HEK293 (cell line): ENCODE measurements around the gene CLIC5.
"Not testable (repeated sequence)": the region's sequence is repeated elsewhere in the genome, so short reads cannot be mapped to it uniquely, and the experiment has no call there.

Experiments used
- CTCF ChIA-PET: fragments of 350-600 bp; formaldehyde crosslinking; extraction: SDS; loops from one replicate; lab custom pipeline; 2021; ENCODE audit warnings: antibody characterized with exemption; lab: Yijun Ruan, JAX
- POLR2A ChIA-PET: fragments of 300-600 bp; formaldehyde crosslinking; extraction: SDS; loops from one replicate; lab custom pipeline; 2020; ENCODE audit warnings: antibody characterized with exemption, inconsistent platforms; lab: Yijun Ruan, JAX
- H3K27ac ChIP-seq: fragments of 200-500 bp; sonication (Bioruptor generic); 2 replicates; pipeline ENCODE4 v1.5.1; 2014; ENCODE audit warnings: low read depth, low read length, control low read depth, inconsistent platforms; ENCODE audit errors: extremely low read depth
- H3K36me3 ChIP-seq, 2 experiments: fragments of 200-500 bp in 1 of 2; sonication (Bioruptor generic) in 1 of 2; 1 replicate in 1 of 2; 2 replicates in 1 of 2; pipeline ENCODE4 v1.5.1; 2014 to 2017; ENCODE audit warnings: inconsistent platforms in 2 of 2, low read length in 2 of 2; ENCODE audit not compliant: control insufficient read depth in 2 of 2, insufficient read depth in 1 of 2
- H3K4me1 ChIP-seq: fragments of 200-500 bp; sonication (Bioruptor generic); 2 replicates; pipeline ENCODE4 v1.5.1; 2014; ENCODE audit warnings: mild to moderate bottlenecking, low read length, inconsistent platforms; ENCODE audit not compliant: control insufficient read depth, insufficient read depth
- H3K4me3 ChIP-seq: 2 replicates; pipeline ENCODE4 v1.5.1; 2011; ENCODE audit warnings: low read depth, mild to moderate bottlenecking, control low read depth, low read length, moderate library complexity
- H3K9me3 ChIP-seq: fragments of 200-500 bp; sonication (Bioruptor generic); 2 replicates; pipeline ENCODE4 v1.5.1; 2014; ENCODE audit warnings: low read depth, low read length, inconsistent platforms; ENCODE audit not compliant: control insufficient read depth, insufficient read depth
- CTCF ChIP-seq: fragments of 450-650 bp; formaldehyde crosslinking; IDR thresholded peaks from 2 replicates; pipeline ENCODE4 v1.5.1; 2016; ENCODE audit warnings: missing biosample characterization, missing genetic modification characterization
- GLI2 ChIP-seq: fragments of 450-650 bp; formaldehyde crosslinking; IDR thresholded peaks from 2 replicates; pipeline ENCODE4; 2017; ENCODE audit warnings: missing biosample characterization, missing genetic modification characterization, low read depth, borderline replicate concordance
- KLF10 ChIP-seq: fragments of 450-650 bp; IDR thresholded peaks from 2 replicates; pipeline ENCODE4 v1.5.1; 2018; ENCODE audit warnings: missing biosample characterization, mild to moderate bottlenecking, missing genetic modification characterization
- KLF8 ChIP-seq: fragments of 450-650 bp; formaldehyde crosslinking; IDR thresholded peaks from 2 replicates; pipeline ENCODE4 v1.5.1; 2016; ENCODE audit warnings: missing biosample characterization, missing genetic modification characterization
- MYNN ChIP-seq: fragments of 450-650 bp; formaldehyde crosslinking; IDR thresholded peaks from 2 replicates; pipeline ENCODE4 v1.5.1; 2016; ENCODE audit warnings: missing biosample characterization, missing genetic modification characterization, borderline replicate concordance
- SETDB1 ChIP-seq: IDR thresholded peaks from one replicate; pipeline ENCODE4 v1.6.1; 2017; ENCODE audit warnings: mild to moderate bottlenecking, low read length, moderate library complexity, mixed read lengths; ENCODE audit not compliant: insufficient read length
- ZBTB17 ChIP-seq: fragments of 450-650 bp; formaldehyde crosslinking; IDR thresholded peaks from 2 replicates; pipeline ENCODE4 v1.5.1; 2016; ENCODE audit warnings: missing biosample characterization, missing genetic modification characterization
- ZIC2 ChIP-seq: fragments of 450-650 bp; formaldehyde crosslinking; IDR thresholded peaks from 2 replicates; pipeline ENCODE4 v1.5.1; 2016; ENCODE audit warnings: missing biosample characterization, missing genetic modification characterization
- ZNF16 ChIP-seq: fragments of 450-650 bp; formaldehyde crosslinking; IDR thresholded peaks from 2 replicates; pipeline ENCODE4 v1.5.1; 2016; ENCODE audit warnings: low read depth, missing biosample characterization, missing genetic modification characterization
- ZNF2 ChIP-seq: fragments of 450-650 bp; formaldehyde crosslinking; IDR thresholded peaks from 2 replicates; pipeline ENCODE4 v1.5.1; 2016; ENCODE audit warnings: missing biosample characterization, missing genetic modification characterization
- ZNF223 ChIP-seq: fragments of 450-650 bp; formaldehyde crosslinking; IDR thresholded peaks from 2 replicates; pipeline ENCODE4 v1.5.1; 2016; ENCODE audit warnings: missing biosample characterization, missing genetic modification characterization
- ZNF292 ChIP-seq: fragments of 450-650 bp; formaldehyde crosslinking; IDR thresholded peaks from 2 replicates; pipeline ENCODE4 v1.5.1; 2016; ENCODE audit warnings: low read depth, missing biosample characterization, missing genetic modification characterization, borderline replicate concordance
- ZNF324 ChIP-seq: fragments of 450-650 bp; formaldehyde crosslinking; IDR thresholded peaks from 2 replicates; pipeline ENCODE4 v1.5.1; 2016; ENCODE audit warnings: missing biosample characterization, missing genetic modification characterization
- ZNF350 ChIP-seq: fragments of 450-650 bp; formaldehyde crosslinking; IDR thresholded peaks from 2 replicates; pipeline ENCODE4 v1.5.0; 2017; ENCODE audit warnings: missing biosample characterization, mild to moderate bottlenecking, missing genetic modification characterization
- ZNF404 ChIP-seq: fragments of 450-650 bp; formaldehyde crosslinking; IDR thresholded peaks from 2 replicates; pipeline ENCODE4 v1.5.1; 2017; ENCODE audit warnings: missing biosample characterization, missing genetic modification characterization
- ZNF544 ChIP-seq: fragments of 450-650 bp; formaldehyde crosslinking; IDR thresholded peaks from 2 replicates; pipeline ENCODE4 v1.5.0; 2017; ENCODE audit warnings: missing biosample characterization, missing genetic modification characterization
- ZNF561 ChIP-seq: fragments of 450-650 bp; IDR thresholded peaks from 2 replicates; pipeline ENCODE4 v1.5.1; 2018; ENCODE audit warnings: missing biosample characterization, missing genetic modification characterization, borderline replicate concordance
- ZNF623 ChIP-seq: fragments of 450-650 bp; formaldehyde crosslinking; IDR thresholded peaks from 2 replicates; pipeline ENCODE4 v1.5.1; 2016; ENCODE audit warnings: missing biosample characterization, missing genetic modification characterization
- ZNF677 ChIP-seq: fragments of 450-650 bp; IDR thresholded peaks from 2 replicates; pipeline ENCODE4 v1.5.0; 2018; ENCODE audit warnings: missing biosample characterization, mild to moderate bottlenecking, missing genetic modification characterization, moderate library complexity
- ZNF785 ChIP-seq: fragments of 450-650 bp; formaldehyde crosslinking; IDR thresholded peaks from 2 replicates; pipeline ENCODE4 v1.5.1; 2016; ENCODE audit warnings: missing biosample characterization, missing genetic modification characterization

CLIC5 gene

GRCh38 chr6:45927421-45928320, 88.0 kb downstream of the CLIC5 start:
- no peaks in the 10 kb centered on the region for H3K36me3 ChIP-seq
- H3K9me3 ChIP-seq = no peaks in the 10 kb centered on the region
- ChIA-PET POLR2A (no interaction called here), CTCF (interaction anchor here (0.6 to 1.8 kb wide), 7 partner anchors 14 to 691 kb away, joined by 3 to 4 read pairs (median 3); no protein-coding TSS in a partner anchor)
- TF ChIP-seq ZNF785 (tag by site-specific recombination) (no peak), ZNF16 (no peak), ZNF350 (no peak), ZNF223 (tag by site-specific recombination) (no peak), ZNF544 (tag by site-specific recombination) (no peak), ZNF404 (no peak), ZIC2 (tag by site-specific recombination) (no peak), ZNF292 (tag by site-specific recombination) (no peak), ZBTB17 (tag by site-specific recombination) (no peak)
- no peaks in the 10 kb centered on the region for H3K4me1 ChIP-seq
- H3K27ac ChIP-seq = no peak overlapping the region
- H3K4me3 ChIP-seq = no peak overlapping the region

- not testable (repeated sequence) for H3K4me1 ChIP-seq, H3K36me3 ChIP-seq, H3K9me3 ChIP-seq, H3K27ac ChIP-seq, H3K4me3 ChIP-seq
- POLR2A ChIA-PET = interaction anchor here (0.7 kb wide), 1 partner anchor 969 kb away, joined by 3 read pairs; no protein-coding TSS in a partner anchor
- CTCF ChIA-PET = interaction anchor here (0.7 to 2.2 kb wide), 6 partner anchors 22 to 1451 kb away, joined by 3 to 8 read pairs (median 3); no protein-coding TSS in a partner anchor
These were observed 89.2 kb downstream of the CLIC5 start for GRCh38 chr6:45926423-45926822.

GRCh38 chr6:45924763-45925342, 90.8 kb downstream of the CLIC5 start:
- ChIA-PET CTCF (interaction anchor here (0.6 to 6.8 kb wide), 11 partner anchors 12 to 1449 kb away, joined by 3 to 60 read pairs (median 4); no protein-coding TSS in a partner anchor), POLR2A (no interaction called here)
- TF ChIP-seq KLF8 (no peak), ZNF677 (no peak), ZNF2 (tag by site-specific recombination) (no peak), KLF10 (no peak), GLI2 (no peak), ZNF561 (tag by site-specific recombination) (no peak), ZNF623 (tag by site-specific recombination) (no peak), SETDB1 (no peak), CTCF (no peak), MYNN (tag by site-specific recombination) (no peak), ZNF324 (no peak)
- Histone ChIP-seq H3K9me3 (no peaks in the 10 kb centered on the region), H3K4me1 (no peaks in the 10 kb centered on the region), H3K27ac (no peak overlapping the region), H3K36me3 (no peaks in the 10 kb centered on the region), H3K4me3 (no peak overlapping the region)
